Mucosa of rectum (tissue), 2 donors: Measurements from ENCODE around the gene PDE1C.

Experiments used
- H3K27ac ChIP-seq, 2 donors: one replicate each; pipeline ENCODE4 v1.7.0; 2013; ENCODE audit warnings: inconsistent platforms in 2 of 2, low read depth in 2 of 2, low read length in 2 of 2
- H3K27me3 ChIP-seq, 2 donors: one replicate each; pipeline ENCODE4 v1.7.0; 2013; ENCODE audit warnings: low read length in 2 of 2; ENCODE audit not compliant: control insufficient read depth in 2 of 2, insufficient read depth in 2 of 2
- H3K36me3 ChIP-seq, 2 donors: one replicate each; pipeline ENCODE4 v1.7.0; 2013; ENCODE audit warnings: low read length in 2 of 2; ENCODE audit not compliant: control insufficient read depth in 2 of 2, insufficient read depth in 2 of 2
- H3K4me1 ChIP-seq, 2 donors: one replicate each; pipeline ENCODE4 v1.7.0; 2013; ENCODE audit warnings: low read length in 2 of 2, mild to moderate bottlenecking in 1 of 2; ENCODE audit not compliant: control insufficient read depth in 2 of 2, insufficient read depth in 2 of 2
- H3K4me3 ChIP-seq, 2 donors: one replicate each; pipeline ENCODE4 v1.7.0; 2013; ENCODE audit warnings: low read length in 2 of 2
- H3K9ac ChIP-seq, 2 donors: one replicate each; pipeline ENCODE4 v1.7.0; 2013; ENCODE audit warnings: low read length in 2 of 2, low read depth in 1 of 2, mild to moderate bottlenecking in 1 of 2
- H3K9me3 ChIP-seq, 2 donors: one replicate each; pipeline ENCODE4 v1.7.0; 2013; ENCODE audit warnings: low read length in 2 of 2; ENCODE audit not compliant: control insufficient read depth in 2 of 2
- donor health status: healthy.
- donor health status: Normal muscosa, but diverticular disease.

Gene PDE1C

DNA sequence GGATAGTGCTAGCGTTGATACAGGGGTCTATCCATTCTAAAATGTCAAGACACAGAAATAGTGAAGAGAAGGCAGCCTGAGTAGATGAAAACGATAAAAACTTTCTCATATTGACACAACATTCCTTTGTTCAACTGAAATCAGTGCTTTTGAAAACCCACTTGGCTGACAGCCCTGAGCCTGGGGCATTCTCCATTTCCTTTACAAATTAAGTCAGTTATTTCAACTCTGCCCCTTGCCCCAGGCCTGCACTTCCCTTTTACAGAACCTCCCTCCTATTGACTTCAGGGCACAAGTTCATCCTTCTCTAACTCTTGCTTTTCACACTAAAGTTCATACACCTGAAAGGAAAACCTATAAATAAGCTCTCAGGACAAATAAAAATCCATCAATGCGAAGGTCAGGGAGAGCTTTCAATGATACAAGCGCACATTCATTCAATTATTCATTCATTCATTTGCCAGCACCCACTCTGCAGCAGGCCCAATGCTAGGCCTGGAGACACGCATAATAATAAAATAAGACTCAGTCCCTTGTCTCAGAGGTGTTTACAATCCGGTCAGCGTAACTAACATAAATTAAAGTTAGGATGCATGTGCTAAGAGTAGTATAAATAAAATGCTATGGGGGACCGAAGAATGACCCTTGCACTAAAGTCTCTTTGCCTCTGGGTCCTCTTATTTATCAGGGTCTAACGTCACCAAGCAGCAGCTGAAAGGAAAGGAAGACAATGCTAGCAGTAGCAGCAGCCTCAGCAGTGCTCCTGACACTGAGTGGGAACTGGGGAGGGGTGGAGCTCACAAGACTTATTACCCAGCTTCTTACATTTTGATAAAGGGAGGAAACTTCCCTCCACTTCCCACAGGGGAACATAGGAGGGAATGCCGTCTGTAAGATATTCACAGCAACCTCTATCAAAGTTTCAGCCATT, 134.8 kb downstream of the PDE1C start:
- H3K36me3 ChIP-seq: no peaks in the 10 kb centered on the region
- no peak overlapping the region for H3K27ac ChIP-seq
- H3K27me3 ChIP-seq: no peaks in the 10 kb centered on the region
- no peaks in the 10 kb centered on the region for H3K9me3 ChIP-seq
- H3K4me1 ChIP-seq: no peaks in the 10 kb centered on the region
- no peak overlapping the region for H3K4me3 ChIP-seq
- no peak overlapping the region for H3K9ac ChIP-seq

DNA sequence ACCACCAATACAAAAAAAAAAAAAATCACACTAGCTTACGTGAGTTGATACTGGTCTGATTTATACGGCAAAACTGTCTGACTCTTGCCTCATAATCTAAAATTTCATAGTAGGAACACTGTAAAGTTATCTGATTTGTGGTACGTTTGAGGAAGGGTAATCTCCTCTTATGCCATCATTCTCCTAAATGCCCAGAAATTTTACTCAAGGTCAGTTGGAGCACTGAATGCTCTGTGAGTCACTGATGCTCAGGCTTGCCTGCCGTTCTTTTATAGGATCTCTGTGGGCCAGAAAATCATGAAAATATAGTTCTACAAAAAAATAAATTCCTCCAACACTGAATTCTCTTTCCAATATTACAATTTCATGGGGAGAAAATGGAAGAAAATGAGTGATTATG, 135.7 kb downstream of the PDE1C start:
- no peaks in the 10 kb centered on the region for H3K36me3 ChIP-seq
- no peak overlapping the region for H3K4me3 ChIP-seq
- no peaks in the 10 kb centered on the region for H3K27me3 ChIP-seq
- no peaks in the 10 kb centered on the region for H3K9me3 ChIP-seq
- H3K4me1 ChIP-seq: no peaks in the 10 kb centered on the region
- no peak overlapping the region for H3K27ac ChIP-seq
- H3K9ac ChIP-seq: no peak overlapping the region

DNA sequence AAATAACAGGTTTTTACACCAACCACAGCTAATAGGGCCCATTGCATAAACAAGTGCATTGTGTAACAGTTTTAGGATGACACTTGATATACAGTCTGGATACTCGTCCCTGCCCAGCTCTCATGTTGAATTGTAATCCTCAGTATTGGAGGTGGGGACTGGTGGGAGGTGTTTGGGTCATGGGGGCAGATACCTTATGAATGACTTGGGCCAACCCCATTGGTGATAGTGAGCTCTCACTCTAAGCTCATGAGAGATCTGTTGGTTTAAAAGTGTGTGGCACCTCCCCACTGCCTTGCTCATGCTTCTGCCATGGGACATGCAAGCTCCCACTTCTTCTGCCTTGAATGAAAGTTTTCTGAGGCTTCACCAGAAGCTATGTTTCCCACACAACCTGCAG, 136.7 kb downstream of the PDE1C start:
- Histone ChIP-seq H3K4me3 (no peak overlapping the region), H3K27me3 (no peaks in the 10 kb centered on the region)

DNA sequence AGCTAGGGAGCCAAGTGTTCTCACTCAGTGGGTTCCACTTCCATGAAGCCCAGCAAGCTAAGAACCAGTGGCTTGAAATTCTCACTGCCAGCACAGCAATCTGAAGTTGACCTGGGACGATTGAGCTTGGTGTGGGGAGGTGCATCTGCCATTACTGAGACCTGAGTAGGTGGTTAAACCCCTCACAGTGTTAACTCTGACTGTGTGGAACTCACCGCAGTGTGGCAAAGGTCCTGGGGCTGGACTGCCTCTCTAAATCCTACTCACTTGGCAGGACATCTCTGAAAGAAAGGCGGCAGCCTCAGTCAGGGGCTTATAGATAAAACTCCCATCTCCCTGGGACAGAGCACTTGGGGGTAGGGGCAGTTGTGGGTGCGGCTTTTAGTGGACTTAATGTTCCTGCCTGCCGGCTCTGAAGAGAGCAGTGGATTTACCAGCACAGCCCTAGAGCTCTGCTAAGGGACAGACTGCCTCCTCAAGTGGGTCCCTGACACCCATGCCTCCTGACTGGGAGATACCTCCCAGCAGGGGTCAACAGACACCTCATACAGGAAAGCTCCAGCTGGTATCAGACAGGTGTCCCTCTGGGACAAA, 143.1 kb downstream of the PDE1C start:
- H3K4me3 ChIP-seq: no peak overlapping the region
- no peak overlapping the region for H3K27ac ChIP-seq

More for the DNA sequence above, 136.7 kb downstream of the PDE1C start:
- no peaks in the 10 kb centered on the region for H3K9me3 ChIP-seq
- no peak overlapping the region for H3K9ac ChIP-seq
- H3K27ac ChIP-seq: no peak overlapping the region
- no peaks in the 10 kb centered on the region for H3K36me3 ChIP-seq
- H3K4me1 ChIP-seq: no peaks in the 10 kb centered on the region

DNA sequence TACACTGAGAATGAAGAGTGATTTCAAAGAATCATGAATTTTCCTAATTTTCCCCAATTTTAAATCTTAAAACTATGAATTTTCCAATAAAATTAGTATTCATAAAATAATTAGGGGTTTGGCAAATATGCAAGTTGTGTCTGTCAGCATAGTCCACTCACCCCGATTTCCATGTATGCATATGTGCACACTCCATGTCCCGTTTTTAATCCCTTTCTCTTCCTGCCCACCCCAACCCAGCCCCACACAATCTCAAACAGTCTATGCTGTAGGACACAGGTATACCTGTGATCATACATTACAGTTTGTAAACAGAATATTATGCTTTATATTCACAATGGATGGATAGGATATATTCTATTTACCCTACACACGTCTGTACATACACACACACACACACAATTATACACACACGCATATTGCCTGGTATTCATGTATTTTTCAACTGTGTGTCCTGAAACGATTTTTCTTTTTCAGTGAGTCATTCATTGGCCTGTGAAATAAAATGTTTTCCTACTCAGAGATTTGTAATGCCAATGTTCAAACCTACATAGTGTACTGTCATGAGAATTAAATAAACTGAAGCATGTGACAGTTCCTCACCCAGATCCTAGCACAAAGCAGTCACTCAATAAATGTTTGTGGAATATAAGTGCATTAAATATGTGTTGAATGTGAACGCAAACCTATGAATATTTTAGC, 144.3 kb downstream of the PDE1C start:
- no peak overlapping the region for H3K4me3 ChIP-seq
- H3K36me3 ChIP-seq: no peaks in the 10 kb centered on the region
- no peaks in the 10 kb centered on the region for H3K9me3 ChIP-seq
- no peak overlapping the region for H3K27ac ChIP-seq
- no peaks in the 10 kb centered on the region for H3K4me1 ChIP-seq
- no peak overlapping the region for H3K9ac ChIP-seq
- H3K27me3 ChIP-seq: no peaks in the 10 kb centered on the region

More for the DNA sequence above, 143.1 kb downstream of the PDE1C start:
- Histone ChIP-seq H3K9me3 (no peaks in the 10 kb centered on the region), H3K4me1 (no peaks in the 10 kb centered on the region), H3K9ac (no peak overlapping the region), H3K36me3 (no peaks in the 10 kb centered on the region), H3K27me3 (no peaks in the 10 kb centered on the region)

DNA sequence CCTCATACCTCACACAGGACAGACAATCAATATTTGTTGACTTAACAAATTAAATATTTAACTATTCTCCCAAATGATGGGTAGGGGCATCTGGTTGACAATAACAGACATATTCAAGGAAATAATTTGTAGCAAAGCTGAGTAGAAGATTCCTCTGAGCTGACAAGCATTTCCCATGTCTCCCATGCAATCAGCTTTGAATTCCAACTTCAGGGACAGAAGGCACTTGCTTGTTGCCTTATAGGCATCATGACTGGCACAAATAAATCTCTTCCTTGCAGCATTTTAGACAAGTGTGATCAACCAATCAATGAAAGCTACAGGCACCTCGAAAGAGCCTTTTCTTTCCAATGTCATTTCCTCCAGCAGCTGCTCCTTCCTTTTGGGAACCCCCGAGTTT, 146.0 kb downstream of the PDE1C start:
- Histone ChIP-seq H3K4me3 (no peak overlapping the region), H3K36me3 (no peaks in the 10 kb centered on the region), H3K9ac (no peak overlapping the region), H3K4me1 (no peaks in the 10 kb centered on the region), H3K9me3 (no peaks in the 10 kb centered on the region), H3K27ac (no peak overlapping the region), H3K27me3 (no peaks in the 10 kb centered on the region)

DNA sequence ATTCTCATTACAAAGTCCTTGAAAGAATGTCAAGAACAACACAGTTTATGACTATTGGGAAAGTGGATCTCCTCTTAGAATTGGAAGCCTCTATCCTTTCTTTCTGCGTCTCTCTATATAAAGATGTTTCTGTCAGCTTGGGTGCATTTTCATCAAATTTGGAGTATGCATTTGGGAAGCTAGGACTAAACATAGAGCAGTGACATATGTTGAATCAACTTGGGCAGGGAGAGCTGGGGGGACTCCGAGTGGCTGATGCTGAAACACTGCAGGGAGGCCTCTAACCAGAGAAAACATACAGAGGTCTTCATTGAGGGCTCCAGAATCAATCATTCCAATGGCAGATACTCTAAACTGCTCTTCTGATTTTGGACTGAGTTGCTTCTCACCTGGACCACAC, 147.4 kb downstream of the PDE1C start:
- no peaks in the 10 kb centered on the region for H3K36me3 ChIP-seq
- no peak overlapping the region for H3K9ac ChIP-seq
- no peaks in the 10 kb centered on the region for H3K27me3 ChIP-seq
- no peak overlapping the region for H3K4me3 ChIP-seq
- no peak overlapping the region for H3K27ac ChIP-seq
- no peaks in the 10 kb centered on the region for H3K9me3 ChIP-seq
- H3K4me1 ChIP-seq: no peaks in the 10 kb centered on the region

DNA sequence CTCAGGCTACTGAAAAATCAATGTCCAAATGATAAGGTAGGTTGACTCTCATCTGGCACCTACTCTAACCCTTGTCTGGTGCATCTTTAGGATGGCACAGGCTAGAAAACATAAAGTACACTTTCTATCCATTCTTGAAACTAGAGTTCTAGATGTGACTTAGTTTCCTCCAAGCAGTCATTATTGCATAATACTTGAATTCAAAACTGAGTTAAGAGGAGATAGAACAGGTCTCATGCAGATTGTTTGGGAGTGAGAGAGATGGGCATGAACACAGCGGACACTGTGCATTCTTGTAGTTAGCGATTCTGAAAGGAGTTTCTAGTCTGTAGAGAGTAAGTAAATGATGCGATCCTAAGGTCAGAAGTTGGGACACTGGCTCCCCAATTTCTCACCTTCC, 149.2 kb downstream of the PDE1C start:
- H3K27me3 ChIP-seq: no peaks in the 10 kb centered on the region
- H3K27ac ChIP-seq: no peak overlapping the region
- H3K4me3 ChIP-seq: no peak overlapping the region
- H3K9me3 ChIP-seq: no peaks in the 10 kb centered on the region
- no peak overlapping the region for H3K9ac ChIP-seq
- H3K4me1 ChIP-seq: no peaks in the 10 kb centered on the region
- H3K36me3 ChIP-seq: no peaks in the 10 kb centered on the region

DNA sequence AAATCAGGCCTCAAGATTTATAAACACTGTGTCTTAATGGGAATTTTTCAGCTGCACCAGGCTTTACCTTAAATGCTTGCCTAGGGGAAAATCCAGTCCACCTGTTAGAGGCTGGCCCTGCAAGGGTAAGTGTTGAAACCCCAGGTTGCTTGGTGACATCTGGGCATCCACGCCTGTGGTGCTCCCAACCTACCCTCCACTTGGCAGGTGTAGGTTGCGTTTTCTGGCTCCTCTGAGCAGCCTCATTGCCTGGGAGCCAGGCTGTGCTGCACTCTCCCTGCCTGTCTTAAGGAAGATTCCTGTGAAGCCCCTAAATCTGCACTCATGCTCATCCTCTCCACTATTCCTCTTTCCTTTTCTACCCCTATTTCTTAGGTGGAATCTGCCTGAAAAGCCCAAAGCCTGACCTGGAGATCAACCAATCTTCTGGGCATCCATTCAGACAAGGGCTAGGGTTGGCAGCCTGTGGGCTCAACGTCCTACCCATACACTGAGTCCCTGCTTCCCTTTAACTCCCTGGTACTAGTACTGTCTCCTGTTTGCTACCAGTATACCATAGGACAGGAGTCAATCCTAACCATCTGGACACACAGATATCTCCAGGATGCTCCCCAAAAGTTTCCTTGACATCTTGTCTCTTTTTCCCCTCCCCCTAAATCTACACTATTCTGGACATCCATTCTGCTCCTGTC, 150.4 kb downstream of the PDE1C start:
- no peaks in the 10 kb centered on the region for H3K4me1 ChIP-seq
- H3K27ac ChIP-seq: no peak overlapping the region
- no peaks in the 10 kb centered on the region for H3K9me3 ChIP-seq
- H3K27me3 ChIP-seq: no peaks in the 10 kb centered on the region
- no peak overlapping the region for H3K9ac ChIP-seq
- H3K36me3 ChIP-seq: no peaks in the 10 kb centered on the region
- no peak overlapping the region for H3K4me3 ChIP-seq
